Measurements from ENCODE around the gene PEX11A. TPM values are rescaled to one million over a fixed set of nuclear protein-coding genes. Genes with fewer than 3 reads are reported as not detected.

PEX11A gene
- total RNA-seq, 1 donor from 2014 or later, result 1.1 TPM

- H3K27ac Mint-ChIP-seq (ENCODE audit: unreplicated experiment), result no peak overlapping the region
- H3K36me3 Mint-ChIP-seq (ENCODE audit: unreplicated experiment), result no peaks in the 10 kb centered on the region
- H3K4me1 Mint-ChIP-seq (ENCODE audit: low read depth, unreplicated experiment), result peaks cover 1% of the 10 kb centered on the region
- H3K9me3 Mint-ChIP-seq (ENCODE audit: unreplicated experiment), result no peaks in the 10 kb centered on the region
- peaks cover 5% of the 10 kb centered on the region for H3K27me3 Mint-ChIP-seq (ENCODE audit: unreplicated experiment)
- TF ChIP-seq CTCF (IDR thresholded peaks at IDR 0.05; ENCODE audit: partially characterized antibody, unreplicated experiment), result no peak
- DNase-seq, result no peak
- H3K4me3 Mint-ChIP-seq (ENCODE audit: unreplicated experiment), result no peak overlapping the region
Measured at GRCh38 chr15:89666184-89666857, 24.2 kb downstream of the PEX11A start.

GRCh38 chr15:89665449-89666181, 24.9 kb downstream of the PEX11A start:
- no peak overlapping the region for H3K27ac Mint-ChIP-seq (ENCODE audit: unreplicated experiment)
- DNase-seq, result peak; percentile 65
- no peak overlapping the region for H3K4me3 Mint-ChIP-seq (ENCODE audit: unreplicated experiment)

GRCh38 chr15:89664441-89665350, 25.9 kb downstream of the PEX11A start:
- no peak for DNase-seq

More at GRCh38 chr15:89665449-89666181, 24.9 kb downstream of the PEX11A start:
- no peak for TF ChIP-seq CTCF (IDR thresholded peaks at IDR 0.05; ENCODE audit: partially characterized antibody, unreplicated experiment)
- Mint-ChIP-seq H3K27me3 (ENCODE audit: unreplicated experiment) (peaks cover 5% of the 10 kb centered on the region), H3K4me1 (ENCODE audit: low read depth, unreplicated experiment) (peaks cover 1% of the 10 kb centered on the region), H3K36me3 (ENCODE audit: unreplicated experiment) (no peaks in the 10 kb centered on the region), H3K9me3 (ENCODE audit: unreplicated experiment) (no peaks in the 10 kb centered on the region)

GRCh38 chr15:89662893-89663626, 27.5 kb downstream of the PEX11A start:
- Mint-ChIP-seq H3K9me3 (ENCODE audit: unreplicated experiment) (no peaks in the 10 kb centered on the region), H3K4me1 (ENCODE audit: low read depth, unreplicated experiment) (peaks cover 1% of the 10 kb centered on the region), H3K27me3 (ENCODE audit: unreplicated experiment) (peaks cover 6% of the 10 kb centered on the region), H3K4me3 (ENCODE audit: unreplicated experiment) (no peak overlapping the region), H3K27ac (ENCODE audit: unreplicated experiment) (no peak overlapping the region), H3K36me3 (ENCODE audit: unreplicated experiment) (no peaks in the 10 kb centered on the region)
- no peak for TF ChIP-seq CTCF (IDR thresholded peaks at IDR 0.05; ENCODE audit: partially characterized antibody, unreplicated experiment)
- DNase-seq, result no peak

More at GRCh38 chr15:89664441-89665350, 25.9 kb downstream of the PEX11A start:
- Mint-ChIP-seq H3K9me3 (ENCODE audit: unreplicated experiment) (no peaks in the 10 kb centered on the region), H3K27me3 (ENCODE audit: unreplicated experiment) (peaks cover 5% of the 10 kb centered on the region), H3K27ac (ENCODE audit: unreplicated experiment) (no peak overlapping the region), H3K36me3 (ENCODE audit: unreplicated experiment) (no peaks in the 10 kb centered on the region), H3K4me3 (ENCODE audit: unreplicated experiment) (peak overlapping the region; percentile 88), H3K4me1 (ENCODE audit: low read depth, unreplicated experiment) (peaks cover 1% of the 10 kb centered on the region)
- no peak for TF ChIP-seq CTCF (IDR thresholded peaks at IDR 0.05; ENCODE audit: partially characterized antibody, unreplicated experiment)

All from glutamatergic neuron (in vitro differentiated cells).